Muscle of back (tissue), 10 donors: ENCODE results near the gene TXNL4B. TPM values are rescaled to one million over a fixed set of nuclear protein-coding genes. Genes with fewer than 3 reads are reported as not detected.

ENCODE experiments used
- polyA plus RNA-seq, 10 donors: library from polyadenylated mRNA; unstranded; fragments of 120-200 nt; gene quantifications; one replicate each; pipeline ENCODE4 v1.2.1, GENCODE V29; 2013; ENCODE audit not compliant: insufficient read length in 10 of 10

The TXNL4B gene
- polyA plus RNA-seq, 10 donors = 8.8 to 14.4 (median 10.6) TPM

Other genes starting within 250 kb of the TXNL4B start
- gene ATXN1L, start 247.6 kb downstream of the TXNL4B start, polyA plus RNA-seq = 10 to 100 TPM; 15.8 to 21.0 (median 18.4) TPM
- 10 to 100 TPM in 2 of 10 donors, 1 to 10 TPM in 8; 7.5 to 11.0 (median 8.6) TPM for gene ZNF821, start 209.4 kb downstream of the TXNL4B start, polyA plus RNA-seq
- gene IST1, start 198.1 kb downstream of the TXNL4B start, polyA plus RNA-seq = 100 to 1,000 TPM; 116 to 209 (median 161) TPM
- under 1 TPM; 0.03 to 0.35 (median 0.07) TPM for gene PKD1L3, start 93.2 kb downstream of the TXNL4B start, polyA plus RNA-seq
- gene DHODH, start 84.9 kb downstream of the TXNL4B start, polyA plus RNA-seq = 10 to 100 TPM in 5 of 10 donors, 1 to 10 TPM in 5; 6.6 to 13.3 (median 9.9) TPM
- 1 to 10 TPM in 1 of 10 donors, under 1 TPM in 9; 0.35 to 1.9 (median 0.74) TPM for gene HP, start 39.1 kb downstream of the TXNL4B start, polyA plus RNA-seq
- gene HPR, start 30.4 kb downstream of the TXNL4B start, polyA plus RNA-seq = under 1 TPM in 2 of 10 donors, not detected in 8; 0.37 to 0.50 TPM
- gene DHX38, start 227 bp upstream of the TXNL4B start, polyA plus RNA-seq = 10 to 100 TPM; 39.1 to 57.1 (median 50.3) TPM
- gene PMFBP1, start 78.5 kb upstream of the TXNL4B start, polyA plus RNA-seq = 1 to 10 TPM in 9 of 10 donors, under 1 TPM in 1; 0.74 to 3.2 (median 1.5) TPM